Prostate gland (tissue), 2 donors: ENCODE results near the gene PCBP1.
"Not testable (repeated sequence)": the region's sequence is repeated elsewhere in the genome, so short reads cannot be mapped to it uniquely, and the experiment has no call there.

Experiments
- POLR2A ChIP-seq: fragments of 450-650 bp; IDR thresholded peaks from one replicate; pipeline ENCODE4 v1.6.1; 2016; ENCODE audit warnings: antibody characterized with exemption, mild to moderate bottlenecking
- TF ChIP-seq, protein P1 (sequence below), 4 experiments: fragments of 200-600 bp in 2 of 4; fragments of 450-650 bp in 2 of 4; sonication (generic) in 2 of 4; IDR thresholded peaks; 1 replicate in 3 of 4; 2 replicates in 1 of 4; pipeline ENCODE4 v1.5.1; 2016 to 2019; ENCODE audit warnings: antibody characterized with exemption in 4 of 4, mild to moderate bottlenecking in 2 of 4, moderate library complexity in 2 of 4

DNA sequence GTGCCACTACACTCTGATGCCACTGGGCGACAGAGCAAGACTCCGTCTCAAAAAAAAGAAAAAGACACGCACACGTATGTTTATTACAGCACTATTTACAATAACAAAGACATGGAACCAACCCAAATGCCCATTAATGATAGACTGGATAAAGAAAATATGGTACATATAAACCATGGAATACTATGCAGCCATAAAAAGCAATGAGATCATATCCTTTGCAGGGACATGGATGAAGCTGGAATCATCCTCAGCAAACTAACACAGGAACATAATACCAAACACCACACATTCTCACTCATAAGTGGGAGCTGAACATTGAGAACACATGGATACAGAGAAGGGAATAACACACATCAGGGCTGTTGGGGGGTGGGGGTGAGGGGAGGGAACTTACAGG lies 32.0 kb upstream of the PCBP1 start:
- TF ChIP-seq, protein P1, sequence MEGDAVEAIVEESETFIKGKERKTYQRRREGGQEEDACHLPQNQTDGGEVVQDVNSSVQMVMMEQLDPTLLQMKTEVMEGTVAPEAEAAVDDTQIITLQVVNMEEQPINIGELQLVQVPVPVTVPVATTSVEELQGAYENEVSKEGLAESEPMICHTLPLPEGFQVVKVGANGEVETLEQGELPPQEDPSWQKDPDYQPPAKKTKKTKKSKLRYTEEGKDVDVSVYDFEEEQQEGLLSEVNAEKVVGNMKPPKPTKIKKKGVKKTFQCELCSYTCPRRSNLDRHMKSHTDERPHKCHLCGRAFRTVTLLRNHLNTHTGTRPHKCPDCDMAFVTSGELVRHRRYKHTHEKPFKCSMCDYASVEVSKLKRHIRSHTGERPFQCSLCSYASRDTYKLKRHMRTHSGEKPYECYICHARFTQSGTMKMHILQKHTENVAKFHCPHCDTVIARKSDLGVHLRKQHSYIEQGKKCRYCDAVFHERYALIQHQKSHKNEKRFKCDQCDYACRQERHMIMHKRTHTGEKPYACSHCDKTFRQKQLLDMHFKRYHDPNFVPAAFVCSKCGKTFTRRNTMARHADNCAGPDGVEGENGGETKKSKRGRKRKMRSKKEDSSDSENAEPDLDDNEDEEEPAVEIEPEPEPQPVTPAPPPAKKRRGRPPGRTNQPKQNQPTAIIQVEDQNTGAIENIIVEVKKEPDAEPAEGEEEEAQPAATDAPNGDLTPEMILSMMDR (IDR thresholded peaks at IDR 0.05): not testable (repeated sequence)
- TF ChIP-seq POLR2A: not testable (repeated sequence)
